HG02938 (cell line): ENCODE results near the gene MRPL39.
A peak's percentile ranks its signal among the peaks of the same experiment; 100 is the strongest.

Source experiments
- ATAC-seq: cut with Tn5 transposase; IDR thresholded peaks from one replicate; pipeline ENCODE4 v1.9.1; 2021; ENCODE audit warnings: mild to moderate bottlenecking, moderate library complexity; ENCODE audit not compliant: unreplicated experiment

Gene MRPL39

GRCh38 chr21:25615880-25616279 is 8.6 kb upstream of the MRPL39 start:
- no peak for ATAC-seq

GRCh38 chr21:25614441-25614840 is 7.2 kb upstream of the MRPL39 start:
- ATAC-seq: no peak

- peak; percentile 81 for ATAC-seq
Measured at GRCh38 chr21:25608044-25608737, 910 bp upstream of the MRPL39 start.

GRCh38 chr21:25589887-25590286 is 17.4 kb downstream of the MRPL39 start:
- no peak for ATAC-seq

GRCh38 chr21:25586791-25587190 is 20.5 kb downstream of the MRPL39 start:
- no peak for ATAC-seq

GRCh38 chr21:25586326-25586725 is 21.0 kb downstream of the MRPL39 start:
- ATAC-seq: no peak

GRCh38 chr21:25584833-25585676 is 22.2 kb downstream of the MRPL39 start:
- ATAC-seq: no peak

- ATAC-seq: no peak
Measured at GRCh38 chr21:25583370-25584130, 23.7 kb downstream of the MRPL39 start.

- ATAC-seq: no peak
Measured at GRCh38 chr21:25582888-25583287, 24.4 kb downstream of the MRPL39 start.

- ATAC-seq: no peak
Measured at GRCh38 chr21:25582164-25582790, 25.0 kb downstream of the MRPL39 start.

- ATAC-seq: no peak
Measured at GRCh38 chr21:25581582-25581981, 25.7 kb downstream of the MRPL39 start.

GRCh38 chr21:25580912-25581260 is 26.4 kb downstream of the MRPL39 start:
- ATAC-seq: no peak

- ATAC-seq: no peak
Measured at GRCh38 chr21:25579226-25580013, 27.9 kb downstream of the MRPL39 start.

GRCh38 chr21:25578056-25578961 is 29.0 kb downstream of the MRPL39 start:
- peak; percentile 20 for ATAC-seq

- peak; percentile 15 for ATAC-seq
Measured at GRCh38 chr21:25577424-25578055, 29.7 kb downstream of the MRPL39 start.

- ATAC-seq: no peak
Measured at GRCh38 chr21:25573409-25574206, 33.7 kb downstream of the MRPL39 start.

- ATAC-seq: peak; percentile 43
Measured at GRCh38 chr21:25572861-25573310, 34.4 kb downstream of the MRPL39 start.

GRCh38 chr21:25571726-25572121 is 35.6 kb downstream of the MRPL39 start:
- ATAC-seq: no peak
